CD14-positive monocyte (primary cell): ENCODE results near the gene LCNL1. TPM values are rescaled to one million over a fixed set of nuclear protein-coding genes. Genes with fewer than 3 reads are reported as not detected.

Source experiments
- DNase-seq, 3 donors: peaks; one replicate each; pipeline ENCODE4 v3.0.0-alpha.2; 2011 to 2022
- H2AFZ ChIP-seq: 2 replicates; pipeline ENCODE4 v1.6.0; 2012; ENCODE audit warnings: mild to moderate bottlenecking, low read depth, low read length, inconsistent platforms; ENCODE audit not compliant: insufficient read depth, poor library complexity, severe bottlenecking
- H3K27ac ChIP-seq, 2 donors: 1 replicate in 1 of 2; 2 replicates in 1 of 2; pipeline ENCODE4 v1.5.1; 2012 to 2013; ENCODE audit warnings: low read length in 2 of 2, control low read depth in 1 of 2, inconsistent platforms in 1 of 2, low read depth in 1 of 2, mild to moderate bottlenecking in 1 of 2
- H3K27me3 ChIP-seq, 2 donors: one replicate each; pipeline versions ENCODE4 v1.6.0 to v1.6.1; 2011 to 2013; ENCODE audit warnings: low read length in 2 of 2; ENCODE audit not compliant: control insufficient read depth in 2 of 2, insufficient read depth in 2 of 2
- H3K36me3 ChIP-seq, 2 donors: replicated peaks in 1 of 2; 1 replicate in 1 of 2; 2 replicates in 1 of 2; pipeline versions ENCODE4 v1.5.1 to v1.6.1; 2012 to 2013; ENCODE audit warnings: low read length in 2 of 2, control low read depth in 1 of 2, inconsistent platforms in 1 of 2, mild to moderate bottlenecking in 1 of 2; ENCODE audit not compliant: insufficient read depth in 2 of 2, control insufficient read depth in 1 of 2
- H3K4me1 ChIP-seq, 2 donors: 1 replicate in 1 of 2; 2 replicates in 1 of 2; pipeline versions ENCODE4 v1.5.1 to v1.6.1; 2012 to 2013; ENCODE audit warnings: low read length in 2 of 2, control low read depth in 1 of 2, inconsistent platforms in 1 of 2, mild to moderate bottlenecking in 1 of 2, moderate library complexity in 1 of 2; ENCODE audit not compliant: insufficient read depth in 2 of 2, control insufficient read depth in 1 of 2
- H3K4me2 ChIP-seq: replicated peaks from 2 replicates; pipeline ENCODE3; 2012; ENCODE audit warnings: low read length, moderate library complexity, mild to moderate bottlenecking; ENCODE audit not compliant: poor library complexity, severe bottlenecking; ENCODE audit errors: extremely low read depth
- H3K4me3 ChIP-seq, 3 experiments: fragments of 200-600 bp in 1 of 3; sonication (generic) in 1 of 3; replicated peaks in 1 of 3; 1 replicate in 2 of 3; 2 replicates in 1 of 3; pipeline ENCODE4 v1.5.1; 2011 to 2013; ENCODE audit warnings: low read length in 3 of 3, mild to moderate bottlenecking in 3 of 3, control low read depth in 2 of 3, low read depth in 2 of 3, inconsistent platforms in 1 of 3, moderate library complexity in 1 of 3
- H3K79me2 ChIP-seq: 2 replicates; pipeline ENCODE4 v1.6.0; 2012; ENCODE audit warnings: mild to moderate bottlenecking, control low read depth, inconsistent platforms, low read length, moderate library complexity; ENCODE audit not compliant: insufficient read depth
- H3K9ac ChIP-seq: 2 replicates; pipeline ENCODE4 v1.6.0; 2017; ENCODE audit warnings: low read length, mild to moderate bottlenecking; ENCODE audit not compliant: insufficient read depth, poor library complexity, severe bottlenecking
- H3K9me3 ChIP-seq, 2 donors: replicated peaks in 1 of 2; 1 replicate in 1 of 2; 2 replicates in 1 of 2; pipeline versions ENCODE4 v1.5.1 to v1.6.1; 2012 to 2013; ENCODE audit warnings: low read length in 2 of 2, control low read depth in 1 of 2; ENCODE audit not compliant: control insufficient read depth in 1 of 2, insufficient read depth in 1 of 2
- H4K20me1 ChIP-seq: 2 replicates; pipeline ENCODE4 v1.6.0; 2012; ENCODE audit warnings: mild to moderate bottlenecking, low read length, control low read depth, moderate library complexity; ENCODE audit not compliant: insufficient read depth
- H3K27ac Mint-ChIP-seq, 7 donors: one replicate each; pipeline ENCODE4 v1.8.0; 2020; ENCODE audit warnings: mild to moderate bottlenecking in 7 of 7, mixed read lengths in 7 of 7, moderate library complexity in 6 of 7, inconsistent platforms in 2 of 7
- H3K27me3 Mint-ChIP-seq, 3 donors: one replicate each; pipeline ENCODE4 v1.8.0; 2021 to 2022; ENCODE audit warnings: low read depth in 3 of 3, mild to moderate bottlenecking in 3 of 3, mixed read lengths in 3 of 3, moderate library complexity in 3 of 3, inconsistent platforms in 1 of 3
- H3K36me3 Mint-ChIP-seq, 2 donors: one replicate each; pipeline ENCODE4 v1.8.0; 2020; ENCODE audit warnings: mixed read lengths in 2 of 2, inconsistent platforms in 1 of 2, mild to moderate bottlenecking in 1 of 2
- H3K4me1 Mint-ChIP-seq: one replicate; pipeline ENCODE4 v1.8.0; 2020; ENCODE audit warnings: mild to moderate bottlenecking, mixed read lengths
- H3K4me3 Mint-ChIP-seq, 2 donors: one replicate each; pipeline ENCODE4 v1.8.0; 2020; ENCODE audit warnings: mild to moderate bottlenecking in 2 of 2, mixed read lengths in 2 of 2, moderate library complexity in 1 of 2
- H3K9me3 Mint-ChIP-seq, 7 donors: one replicate each; pipeline ENCODE4 v1.8.0; 2020 to 2022; ENCODE audit warnings: mixed read lengths in 7 of 7, mild to moderate bottlenecking in 6 of 7, moderate library complexity in 6 of 7, inconsistent platforms in 2 of 7
- WGBS: methylation state at CpG from one replicate; pipeline ENCODE4 v1.1.5; 2013; ENCODE audit warnings: missing lambda C conversion rate; ENCODE audit not compliant: insufficient coverage; 5-methylcytosine and 5-hydroxymethylcytosine counted together
- intact Hi-C, 2 donors: fragments of 100-400 bp; cut with micrococcal nuclease; formaldehyde crosslinking; loops; one replicate each; pipeline versions ENCODE4 v1.15.0 to v1.15.1; 2023
- polyA plus RNA-seq, 3 donors: library from polyadenylated mRNA; depleted of rRNA in 1 of 3; unstranded in 2 of 3; stranded (reverse) in 1 of 3; fragments of 300-500 nt in 2 of 3; fragments of >200 nt in 1 of 3; fragmentation: Illumina TruSeq in 2 of 3; gene quantifications; 1 replicate in 2 of 3; 2 replicates in 1 of 3; pipeline ENCODE4 v1.2.3, GENCODE V29; 2012 to 2021
- TF ChIP-seq, protein P1 (sequence below): fragments of 200-600 bp; IDR thresholded peaks from one replicate; pipeline ENCODE4 v1.8.0; 2022; ENCODE audit warnings: antibody characterized with exemption, mild to moderate bottlenecking

Gene LCNL1
- polyA plus RNA-seq, 3 donors: 0.04 TPM; not detected in 2

DNA sequence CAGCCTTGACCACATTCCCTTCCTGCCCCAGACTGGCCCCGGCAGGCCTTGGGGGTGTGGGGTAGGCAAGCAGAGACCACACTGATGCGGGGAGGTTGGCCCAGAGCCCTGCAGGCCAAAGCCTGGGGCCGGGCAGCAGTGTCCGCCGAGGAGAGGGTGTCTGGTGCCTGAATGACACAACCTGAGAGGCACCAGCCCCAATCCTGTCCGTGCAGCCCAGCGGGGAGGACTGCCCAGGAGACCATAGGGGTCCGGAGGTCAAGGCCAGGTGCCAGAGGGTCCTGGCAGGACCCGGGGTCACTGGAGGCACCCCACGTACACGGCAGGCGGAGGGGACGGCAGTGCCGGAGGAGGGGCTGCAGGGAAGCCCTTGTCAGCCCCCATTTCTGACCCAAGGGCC is 11.0 kb upstream of the LCNL1 start:
- TF ChIP-seq, protein P1, sequence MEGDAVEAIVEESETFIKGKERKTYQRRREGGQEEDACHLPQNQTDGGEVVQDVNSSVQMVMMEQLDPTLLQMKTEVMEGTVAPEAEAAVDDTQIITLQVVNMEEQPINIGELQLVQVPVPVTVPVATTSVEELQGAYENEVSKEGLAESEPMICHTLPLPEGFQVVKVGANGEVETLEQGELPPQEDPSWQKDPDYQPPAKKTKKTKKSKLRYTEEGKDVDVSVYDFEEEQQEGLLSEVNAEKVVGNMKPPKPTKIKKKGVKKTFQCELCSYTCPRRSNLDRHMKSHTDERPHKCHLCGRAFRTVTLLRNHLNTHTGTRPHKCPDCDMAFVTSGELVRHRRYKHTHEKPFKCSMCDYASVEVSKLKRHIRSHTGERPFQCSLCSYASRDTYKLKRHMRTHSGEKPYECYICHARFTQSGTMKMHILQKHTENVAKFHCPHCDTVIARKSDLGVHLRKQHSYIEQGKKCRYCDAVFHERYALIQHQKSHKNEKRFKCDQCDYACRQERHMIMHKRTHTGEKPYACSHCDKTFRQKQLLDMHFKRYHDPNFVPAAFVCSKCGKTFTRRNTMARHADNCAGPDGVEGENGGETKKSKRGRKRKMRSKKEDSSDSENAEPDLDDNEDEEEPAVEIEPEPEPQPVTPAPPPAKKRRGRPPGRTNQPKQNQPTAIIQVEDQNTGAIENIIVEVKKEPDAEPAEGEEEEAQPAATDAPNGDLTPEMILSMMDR: no peak
- no peaks in the 10 kb centered on the region for H3K79me2 ChIP-seq
- no peaks in the 10 kb centered on the region for H4K20me1 ChIP-seq
- no peaks in the 10 kb centered on the region for H3K9me3 Mint-ChIP-seq
- H2AFZ ChIP-seq: no peak overlapping the region
- H3K27ac ChIP-seq: no peak overlapping the region
- H3K4me3 Mint-ChIP-seq: no peak overlapping the region
- H3K9me3 ChIP-seq: no peaks in the 10 kb centered on the region
- no peaks in the 10 kb centered on the region for H3K36me3 Mint-ChIP-seq
- H3K4me3 ChIP-seq: no peak overlapping the region
- H3K9ac ChIP-seq: no peak overlapping the region
- no peak for DNase-seq
- intact Hi-C loops: no loop called here
- peaks cover 0 to 9% of the 10 kb centered on the region in 2 donors for H3K27me3 ChIP-seq
- no peak overlapping the region for H3K27ac Mint-ChIP-seq
- peaks cover 22% of the 10 kb centered on the region for H3K4me1 Mint-ChIP-seq
- peaks cover 8 to 28% (median 10%) of the 10 kb centered on the region in 3 donors for H3K27me3 Mint-ChIP-seq
- H3K4me2 ChIP-seq: no peak overlapping the region
- peaks cover 17 to 30% of the 10 kb centered on the region in 2 donors for H3K4me1 ChIP-seq
- WGBS: 96% methylated on average over 12 of the region's 14 CpGs
- no peaks in the 10 kb centered on the region for H3K36me3 ChIP-seq

DNA sequence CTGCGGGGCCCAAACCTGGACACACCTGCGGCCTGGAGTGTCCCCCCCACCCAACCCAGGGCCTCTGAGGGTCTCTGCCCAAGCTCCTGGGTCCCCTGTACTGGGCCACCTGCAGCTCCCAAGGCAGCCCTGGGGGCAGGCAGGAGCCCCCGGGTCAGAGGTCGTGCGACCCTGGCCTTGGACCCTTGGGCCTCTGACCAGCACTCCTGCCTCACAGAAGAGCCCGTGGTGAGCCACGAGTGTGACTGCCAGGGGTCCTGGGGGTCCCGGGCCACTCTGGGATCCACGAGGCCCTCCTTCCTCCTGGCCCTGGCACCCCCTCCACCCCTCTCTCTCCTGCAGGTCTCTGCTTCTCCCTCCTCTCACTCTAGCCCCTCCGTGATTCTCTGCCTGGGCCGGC is 10.5 kb upstream of the LCNL1 start:
- Histone ChIP-seq H3K9me3 (no peaks in the 10 kb centered on the region), H3K4me3 (no peak overlapping the region), H3K27ac (no peak overlapping the region), H3K79me2 (no peaks in the 10 kb centered on the region), H3K9ac (no peak overlapping the region), H3K4me1 (peaks cover 17 to 30% of the 10 kb centered on the region in 2 donors), H2AFZ (no peak overlapping the region), H3K4me2 (no peak overlapping the region), H3K36me3 (no peaks in the 10 kb centered on the region), H4K20me1 (no peaks in the 10 kb centered on the region), H3K27me3 (peaks cover 0 to 15% of the 10 kb centered on the region in 2 donors)
- DNase-seq: no peak
- H3K27ac Mint-ChIP-seq: no peak overlapping the region
- no peak overlapping the region for H3K4me3 Mint-ChIP-seq
- peaks cover 19% of the 10 kb centered on the region for H3K4me1 Mint-ChIP-seq
- no peaks in the 10 kb centered on the region for H3K36me3 Mint-ChIP-seq
- H3K9me3 Mint-ChIP-seq: no peaks in the 10 kb centered on the region
- peaks cover 7 to 32% (median 13%) of the 10 kb centered on the region in 3 donors for H3K27me3 Mint-ChIP-seq
- TF ChIP-seq, protein P1: no peak
- WGBS: 96% methylated on average over 10 of the region's 11 CpGs
- intact Hi-C loops: no loop called here
